ENCODE data around the gene SMIM23. TPM values are rescaled to one million over a fixed set of nuclear protein-coding genes. Genes with fewer than 3 reads are reported as not detected.

The SMIM23 gene
- total and polyA plus RNA-seq, 2 donors (not counting 3 experiments of a cell fraction or from before 2014, with no cell fraction given): not detected

DNA sequence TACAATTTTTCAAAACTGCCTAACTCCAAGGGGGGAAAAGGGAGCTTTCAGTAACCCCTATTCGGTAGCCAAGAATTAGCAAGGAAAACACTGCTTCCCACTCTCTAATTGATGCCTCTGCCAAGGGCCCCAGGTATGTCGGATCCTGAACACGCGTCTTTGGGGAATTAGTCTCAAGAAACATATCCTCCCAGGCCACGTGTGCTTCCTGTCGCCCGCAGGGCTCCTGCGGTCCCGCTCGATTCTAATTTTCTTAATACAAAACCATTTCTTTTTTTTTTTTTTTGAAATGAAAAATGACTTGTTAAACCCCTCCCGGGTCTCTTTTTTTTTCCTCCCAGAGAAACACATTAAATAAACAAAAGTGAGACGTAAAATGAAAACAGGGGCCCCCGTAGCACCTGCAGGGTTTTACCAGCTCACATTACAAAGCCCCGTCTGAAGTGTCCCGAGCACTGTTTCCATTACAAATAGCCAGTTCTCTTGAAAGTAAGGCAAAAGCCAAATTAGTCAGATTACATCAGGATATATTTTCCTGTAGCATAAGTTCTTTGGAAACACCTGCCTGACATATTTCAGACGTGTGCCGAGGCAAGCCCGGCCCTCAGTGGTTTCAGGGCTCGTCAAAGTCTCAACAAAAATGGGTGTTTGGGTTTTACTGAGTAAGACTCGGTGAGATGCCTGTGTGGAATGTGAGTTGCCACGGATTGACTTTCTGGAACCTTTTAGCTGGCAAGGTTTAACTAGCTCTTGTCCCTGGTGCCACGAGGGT lies 21.5 kb downstream of the SMIM23 start:
- dilution Hi-C loops (cut with MboI; ENCODE audit: extremely low pct_ligation_motif_present, low sequenced_read_pairs): no loop called here
- intact Hi-C loops (cut with micrococcal nuclease): no loop called here
- DNase-seq (ENCODE audit: low read depth, low spot score) (no peak), FAIRE-seq (no peak)
- Histone ChIP-seq H3K36me3 (ENCODE audit: control insufficient read depth in 2 of 2, extremely low read depth in 1 of 2, insufficient read depth in 2 of 2, low read length in 2 of 2) (no peaks in the 10 kb centered on the region), H3K4me3 (replicated peaks in 1 of 3; ENCODE audit: insufficient read depth in 1 of 3, low read depth in 1 of 3, low read length in 3 of 3) (no peak overlapping the region), H3K9ac (replicated peaks; ENCODE audit: extremely low read depth, insufficient read depth, low read length) (no peak overlapping the region), H2AFZ (ENCODE audit: low read depth, low read length) (no peak overlapping the region), H3K27me3 (ENCODE audit: control insufficient read depth in 2 of 2, insufficient read depth in 2 of 2, low read length in 2 of 2) (peaks cover 8 to 18% of the 10 kb centered on the region in 2 experiments), H3K27ac (ENCODE audit: insufficient read depth, low read depth, low read length) (no peak overlapping the region), H3K4me2 (ENCODE audit: insufficient read depth, low read length) (no peak overlapping the region), H3K9me1 (replicated peaks; ENCODE audit: control insufficient read depth, extremely low read depth, insufficient read depth, low read length) (no peaks in the 10 kb centered on the region), H4K20me1 (replicated peaks; ENCODE audit: control insufficient read depth, extremely low read depth, insufficient read depth, low read length) (no peaks in the 10 kb centered on the region), H3K4me1 (ENCODE audit: control insufficient read depth, extremely low read depth, insufficient read depth, low read length) (no peaks in the 10 kb centered on the region), H3K79me2 (ENCODE audit: control insufficient read depth, insufficient read depth, low read length) (no peaks in the 10 kb centered on the region), H3K9me3 (replicated peaks; ENCODE audit: control insufficient read depth, insufficient read depth, low read length) (no peaks in the 10 kb centered on the region)
- ChIA-PET CTCF (no interaction called here), POLR2A (no interaction called here)
- BruUV-seq (replicated peaks): no TSS peak
- TF ChIP-seq, protein P1, sequence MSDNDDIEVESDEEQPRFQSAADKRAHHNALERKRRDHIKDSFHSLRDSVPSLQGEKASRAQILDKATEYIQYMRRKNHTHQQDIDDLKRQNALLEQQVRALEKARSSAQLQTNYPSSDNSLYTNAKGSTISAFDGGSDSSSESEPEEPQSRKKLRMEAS (IDR thresholded peaks at IDR 0.05; ENCODE audit: insufficient read depth, insufficient read length): no peak
- TF ChIP-seq POLR2AphosphoS5 (IDR thresholded peaks at IDR 0.05; ENCODE audit: insufficient read depth, low read depth, low read length) (no peak), JUN (IDR thresholded peaks at IDR 0.05; ENCODE audit: borderline replicate concordance, insufficient read depth, insufficient read length, low read depth) (no peak), MYC (IDR thresholded peaks at IDR 0.05; ENCODE audit: low read depth, low read length) (no peak), GATA2 (IDR thresholded peaks at IDR 0.05; ENCODE audit: insufficient read depth, insufficient read length, low read depth, low read length) (no peak), POLR2A (IDR thresholded peaks at IDR 0.05; ENCODE audit: low read depth, low read length) (no peak), FOS (IDR thresholded peaks at IDR 0.05; ENCODE audit: borderline replicate concordance, insufficient read depth, low read length) (no peak), EZH2 (IDR thresholded peaks at IDR 0.05; ENCODE audit: borderline replicate concordance, low read depth, low read length, severe bottlenecking) (no peak)
- TF ChIP-seq, protein P2, sequence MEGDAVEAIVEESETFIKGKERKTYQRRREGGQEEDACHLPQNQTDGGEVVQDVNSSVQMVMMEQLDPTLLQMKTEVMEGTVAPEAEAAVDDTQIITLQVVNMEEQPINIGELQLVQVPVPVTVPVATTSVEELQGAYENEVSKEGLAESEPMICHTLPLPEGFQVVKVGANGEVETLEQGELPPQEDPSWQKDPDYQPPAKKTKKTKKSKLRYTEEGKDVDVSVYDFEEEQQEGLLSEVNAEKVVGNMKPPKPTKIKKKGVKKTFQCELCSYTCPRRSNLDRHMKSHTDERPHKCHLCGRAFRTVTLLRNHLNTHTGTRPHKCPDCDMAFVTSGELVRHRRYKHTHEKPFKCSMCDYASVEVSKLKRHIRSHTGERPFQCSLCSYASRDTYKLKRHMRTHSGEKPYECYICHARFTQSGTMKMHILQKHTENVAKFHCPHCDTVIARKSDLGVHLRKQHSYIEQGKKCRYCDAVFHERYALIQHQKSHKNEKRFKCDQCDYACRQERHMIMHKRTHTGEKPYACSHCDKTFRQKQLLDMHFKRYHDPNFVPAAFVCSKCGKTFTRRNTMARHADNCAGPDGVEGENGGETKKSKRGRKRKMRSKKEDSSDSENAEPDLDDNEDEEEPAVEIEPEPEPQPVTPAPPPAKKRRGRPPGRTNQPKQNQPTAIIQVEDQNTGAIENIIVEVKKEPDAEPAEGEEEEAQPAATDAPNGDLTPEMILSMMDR (IDR thresholded peaks at IDR 0.05; ENCODE audit: extremely low read depth in 1 of 2, insufficient read depth in 1 of 2, low read depth in 1 of 2, low read length in 2 of 2): no peak
